GM23248 (cell line): ENCODE data around the gene HYCC2.

ENCODE experiments used
- EZH2 ChIP-seq: fragments of 200-600 bp; sonication (generic); IDR thresholded peaks from 2 replicates; pipeline ENCODE4 v1.6.1; 2018; ENCODE audit warnings: antibody characterized with exemption, mild to moderate bottlenecking; ENCODE audit not compliant: insufficient read depth, poor library complexity, severe bottlenecking
- EZH2phosphoT487 ChIP-seq: fragments of 200-600 bp; sonication (generic); IDR thresholded peaks from 2 replicates; pipeline ENCODE4 v1.6.1; 2018; ENCODE audit warnings: antibody characterized with exemption, moderate library complexity, mild to moderate bottlenecking, low read depth; ENCODE audit not compliant: insufficient read depth

- no peak for TF ChIP-seq EZH2
- TF ChIP-seq EZH2phosphoT487, result no peak
Observed at GRCh38 chr2:201057087-201057521, 14.4 kb downstream of the HYCC2 start.
